OCI-M2 (cell line): ENCODE data around the gene C19orf33.
A peak's percentile ranks its signal among the peaks of the same experiment; 100 is the strongest.

Source experiments
- DNase-seq: peaks from one replicate; lab custom pipeline; 2025; ENCODE audit not compliant: unreplicated experiment; lab: John Stamatoyannopoulos, UW

C19orf33 gene

DNA sequence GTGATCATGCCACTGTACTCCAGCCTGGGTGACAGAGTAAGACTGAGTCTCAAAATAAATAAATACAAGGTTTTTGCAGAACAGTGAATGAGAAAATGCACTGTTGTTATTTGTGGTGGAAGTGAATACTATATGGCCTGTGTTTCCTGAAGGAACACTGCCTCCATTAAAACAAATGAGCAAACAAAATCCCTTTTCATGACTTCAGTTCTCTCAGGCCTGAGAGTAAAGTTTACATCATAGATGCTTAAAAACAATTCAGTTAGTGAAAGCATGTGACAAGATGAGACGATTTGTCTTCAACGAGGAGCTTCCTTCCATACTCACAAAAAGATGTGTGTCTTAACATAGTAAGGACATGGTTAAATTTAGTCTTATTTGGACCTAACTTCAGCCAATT, 25.3 kb upstream of the C19orf33 start:
- no peak for DNase-seq

DNA sequence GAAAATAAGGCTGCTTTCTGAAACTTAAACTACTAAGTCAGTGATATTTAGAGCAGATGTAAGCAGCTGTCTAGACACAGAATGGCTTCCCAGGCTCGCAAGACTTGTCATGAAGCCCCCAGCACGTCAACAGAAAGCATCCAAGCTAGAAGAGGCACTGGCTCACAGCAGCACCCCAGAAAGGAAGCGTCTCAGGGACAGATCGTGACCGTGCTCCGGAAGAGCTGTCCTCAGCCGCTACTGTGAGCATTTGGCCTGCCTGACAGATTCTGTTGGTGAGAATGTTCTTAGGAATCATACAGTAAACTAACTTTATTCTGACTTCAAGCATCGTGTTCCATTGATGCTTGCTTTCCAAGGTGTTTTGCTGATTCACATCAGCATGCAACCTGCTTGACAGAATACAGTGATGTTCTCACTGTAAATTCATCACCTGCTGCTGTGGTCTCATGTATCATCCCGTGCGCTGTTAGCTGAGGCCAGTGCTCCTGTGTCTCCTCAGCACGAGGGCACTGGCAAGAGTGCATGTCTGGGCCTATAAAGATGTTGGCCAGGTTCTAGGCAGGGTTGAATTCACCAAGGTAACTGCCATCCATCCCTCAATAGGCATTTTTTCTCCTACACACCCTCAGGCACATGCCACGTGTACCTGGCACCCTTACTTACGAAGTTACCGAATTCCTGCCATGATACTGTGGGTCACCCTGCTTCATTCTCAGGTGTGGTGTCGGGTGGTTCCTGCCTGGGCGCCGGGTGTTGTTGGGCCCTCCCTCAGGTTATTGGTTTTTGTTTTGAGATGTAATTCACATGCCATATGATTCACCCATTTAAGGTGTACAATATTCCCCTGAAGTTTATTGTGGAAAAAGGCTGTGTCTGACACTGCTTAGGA, 23.8 kb upstream of the C19orf33 start:
- no peak for DNase-seq

DNA sequence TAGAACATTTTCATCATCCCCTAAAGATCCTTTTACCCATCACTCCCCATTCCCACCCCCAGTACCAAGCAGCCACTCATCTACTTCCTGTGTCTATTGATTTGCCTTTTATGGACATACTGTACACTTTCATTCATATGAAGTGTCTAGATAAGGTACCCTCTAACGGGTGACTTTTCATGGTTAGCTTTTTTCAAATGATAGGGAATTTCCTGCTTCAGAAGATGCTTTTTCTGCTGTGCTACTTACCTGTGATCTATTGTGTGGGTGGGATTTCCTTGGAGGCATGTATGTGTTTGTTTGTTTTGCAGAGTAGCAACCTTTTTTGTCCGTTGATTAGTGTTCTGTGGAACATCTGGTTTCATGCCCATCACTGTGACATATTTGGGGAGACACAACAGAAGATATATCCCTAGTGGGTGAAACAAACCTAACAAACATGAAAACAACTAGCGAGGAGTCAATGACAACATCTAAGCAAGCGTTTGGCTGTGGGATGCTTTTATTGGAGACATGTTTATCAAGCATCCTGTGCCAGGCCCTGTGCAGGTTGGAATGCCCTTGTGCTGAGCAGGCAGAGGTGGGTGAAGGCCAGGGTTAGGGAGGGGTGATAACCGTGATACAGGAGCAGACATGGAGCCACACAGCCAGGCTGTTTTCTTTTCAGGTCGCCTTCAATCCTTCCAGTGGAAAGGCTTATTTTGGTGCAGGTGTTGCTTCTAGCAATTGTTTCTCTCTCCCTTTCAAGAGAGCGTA, 22.1 kb upstream of the C19orf33 start:
- peak; percentile 88 for DNase-seq

DNA sequence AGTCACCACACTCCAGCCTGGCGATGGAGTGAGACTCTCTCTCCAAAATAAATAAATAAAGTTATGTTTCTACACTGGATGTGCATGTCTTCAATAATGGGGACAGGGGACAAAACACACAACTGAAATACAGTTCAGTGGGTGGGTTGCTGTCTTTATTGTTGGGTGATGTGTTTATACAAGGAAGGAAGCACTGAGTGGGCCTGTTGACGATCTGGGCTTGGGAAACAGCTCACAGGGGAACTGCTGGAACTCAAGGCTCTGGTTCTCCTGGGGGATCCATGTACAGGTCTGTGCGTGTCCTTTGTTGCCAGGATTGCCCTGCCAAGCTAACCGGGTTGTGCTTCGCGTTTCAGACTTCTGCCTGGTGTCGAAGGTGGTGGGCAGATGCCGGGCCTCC, 20.8 kb upstream of the C19orf33 start:
- DNase-seq: no peak

DNA sequence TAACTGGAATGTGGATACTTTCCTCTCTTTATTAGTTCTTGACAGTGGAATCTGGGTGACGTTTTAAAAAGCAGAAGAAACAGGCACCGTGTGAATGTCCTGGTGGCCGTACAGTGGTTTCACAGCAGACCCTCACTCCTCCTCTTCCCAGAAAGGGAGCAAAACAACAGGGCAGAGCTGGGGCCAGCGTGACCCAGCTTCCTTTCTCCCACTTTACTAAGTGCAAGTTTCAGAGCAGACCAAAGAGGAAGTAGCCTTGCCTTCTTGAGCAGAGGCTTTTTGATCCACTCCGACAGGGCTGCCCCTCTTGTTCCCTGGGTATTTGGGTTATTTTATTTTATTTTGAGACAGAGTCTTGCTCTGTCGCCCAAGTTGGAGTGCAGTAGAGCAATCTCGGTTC, 19.6 kb upstream of the C19orf33 start:
- no peak for DNase-seq

DNA sequence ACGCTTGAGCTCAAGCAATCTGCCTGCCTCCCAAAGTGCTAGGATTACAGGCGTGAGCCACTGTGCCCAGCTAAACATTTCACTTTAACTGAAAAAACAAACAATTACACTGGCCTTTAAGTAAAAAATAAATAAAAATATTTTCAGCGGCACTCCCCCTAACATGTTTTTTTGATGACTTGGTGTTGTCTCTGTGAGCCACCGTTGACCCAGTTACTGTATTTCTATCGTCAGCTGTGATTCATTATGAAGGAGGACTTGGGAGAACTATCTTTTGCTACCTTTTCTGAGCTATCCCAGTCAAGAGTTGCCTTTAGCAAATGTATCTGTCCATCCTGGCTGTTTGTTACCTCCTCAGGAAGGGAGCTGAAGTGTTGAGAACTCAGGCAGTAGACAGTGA, 18.5 kb upstream of the C19orf33 start:
- no peak for DNase-seq

DNA sequence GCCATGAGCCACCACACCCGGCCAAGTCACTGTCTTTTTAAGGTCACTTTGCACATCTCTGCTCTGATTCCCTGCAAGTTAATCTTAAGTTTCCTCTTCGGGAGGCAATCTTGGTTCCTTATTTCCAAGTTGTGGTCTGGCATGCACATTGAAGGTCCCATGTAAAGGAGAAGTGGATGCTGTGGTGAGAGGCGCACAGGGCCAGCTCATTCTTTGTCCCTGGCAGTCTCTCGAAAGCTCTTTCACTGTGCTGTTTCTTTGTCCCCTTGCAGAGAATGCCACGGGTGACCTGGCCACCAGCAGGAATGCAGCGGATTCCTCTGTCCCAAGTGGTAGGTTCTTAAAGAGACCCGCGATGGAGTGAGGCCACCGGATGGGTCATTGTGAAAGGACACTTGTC, 16.4 kb upstream of the C19orf33 start:
- no peak for DNase-seq

DNA sequence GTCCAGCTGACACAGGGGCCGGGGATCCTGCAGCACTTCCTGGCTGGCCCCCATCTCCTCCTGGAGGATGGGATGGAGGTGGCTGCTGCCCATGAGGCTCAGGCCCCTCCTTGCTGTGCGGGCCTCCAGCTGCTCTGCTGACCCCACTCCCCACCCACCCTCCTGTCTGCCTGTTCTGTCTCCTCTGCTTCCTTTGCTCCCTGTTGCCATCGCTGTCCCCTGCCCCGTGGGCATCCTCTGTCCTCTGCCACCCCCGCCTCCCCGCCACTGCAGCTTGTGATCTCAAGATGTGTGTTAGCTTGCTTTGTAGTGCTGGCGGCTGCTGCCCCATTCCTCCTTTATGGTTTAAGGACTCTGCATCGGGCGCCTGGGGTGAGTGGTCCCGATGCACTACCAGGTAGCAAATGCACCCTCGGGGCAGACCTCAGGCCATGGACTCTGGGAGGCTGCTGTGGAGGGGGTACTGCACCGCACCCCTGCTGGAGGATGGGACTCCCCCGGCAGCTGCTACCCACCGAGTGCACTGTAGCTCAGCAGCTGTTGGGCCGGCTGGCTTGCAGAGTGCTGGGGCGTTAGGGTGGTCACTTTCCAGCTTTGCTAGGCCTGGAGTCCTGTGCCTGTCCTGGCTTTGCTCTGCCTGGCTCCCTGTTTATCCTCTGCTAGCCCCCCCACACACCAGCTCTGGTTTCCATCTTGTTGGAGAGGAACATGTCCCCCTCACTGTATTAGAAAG, 15.8 kb upstream of the C19orf33 start:
- DNase-seq: no peak

DNA sequence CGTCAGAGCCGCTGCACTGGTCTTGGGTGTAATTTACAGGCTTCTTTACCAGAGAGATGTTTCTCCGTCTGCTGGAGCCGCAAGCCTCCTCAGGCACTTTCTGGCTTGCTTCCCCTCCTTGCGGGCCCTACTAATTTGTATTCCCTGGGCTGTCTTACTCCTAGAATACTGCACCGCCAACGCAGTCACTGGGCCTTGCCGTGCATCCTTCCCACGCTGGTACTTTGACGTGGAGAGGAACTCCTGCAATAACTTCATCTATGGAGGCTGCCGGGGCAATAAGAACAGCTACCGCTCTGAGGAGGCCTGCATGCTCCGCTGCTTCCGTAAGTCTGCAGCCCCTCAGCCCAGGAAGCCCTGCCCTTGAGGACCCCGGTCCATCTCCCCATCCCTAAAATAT, 14.1 kb upstream of the C19orf33 start:
- DNase-seq: no peak

DNA sequence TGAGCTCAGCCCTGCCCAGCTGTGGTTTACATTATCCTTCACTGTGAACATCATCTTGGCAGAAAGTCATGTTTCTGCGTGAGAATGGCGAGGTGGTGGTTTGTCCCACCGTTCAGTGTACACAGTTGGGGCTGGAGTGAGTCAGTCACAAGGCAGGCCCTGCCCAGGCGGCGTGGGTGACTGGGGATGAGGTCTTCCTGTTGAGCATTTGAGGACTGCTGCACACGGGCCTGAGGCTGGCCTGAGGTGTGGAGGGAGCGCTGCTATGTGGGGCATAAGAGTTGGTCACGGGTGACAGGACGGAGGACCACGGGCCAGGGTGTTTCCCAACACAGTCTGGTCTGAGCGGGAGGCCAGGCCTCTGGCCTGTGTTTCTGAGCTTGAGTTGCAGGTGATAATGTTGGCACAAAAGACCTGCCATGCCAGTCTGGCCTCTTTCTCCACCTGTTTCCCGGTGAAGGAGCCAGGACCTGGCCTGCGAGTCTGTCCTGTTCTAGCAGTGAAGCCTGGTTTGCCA, 13.4 kb upstream of the C19orf33 start:
- no peak for DNase-seq

DNA sequence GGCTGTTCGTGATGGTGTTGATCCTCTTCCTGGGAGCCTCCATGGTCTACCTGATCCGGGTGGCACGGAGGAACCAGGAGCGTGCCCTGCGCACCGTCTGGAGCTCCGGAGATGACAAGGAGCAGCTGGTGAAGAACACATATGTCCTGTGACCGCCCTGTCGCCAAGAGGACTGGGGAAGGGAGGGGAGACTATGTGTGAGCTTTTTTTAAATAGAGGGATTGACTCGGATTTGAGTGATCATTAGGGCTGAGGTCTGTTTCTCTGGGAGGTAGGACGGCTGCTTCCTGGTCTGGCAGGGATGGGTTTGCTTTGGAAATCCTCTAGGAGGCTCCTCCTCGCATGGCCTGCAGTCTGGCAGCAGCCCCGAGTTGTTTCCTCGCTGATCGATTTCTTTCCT, 12.2 kb upstream of the C19orf33 start:
- no peak for DNase-seq

DNA sequence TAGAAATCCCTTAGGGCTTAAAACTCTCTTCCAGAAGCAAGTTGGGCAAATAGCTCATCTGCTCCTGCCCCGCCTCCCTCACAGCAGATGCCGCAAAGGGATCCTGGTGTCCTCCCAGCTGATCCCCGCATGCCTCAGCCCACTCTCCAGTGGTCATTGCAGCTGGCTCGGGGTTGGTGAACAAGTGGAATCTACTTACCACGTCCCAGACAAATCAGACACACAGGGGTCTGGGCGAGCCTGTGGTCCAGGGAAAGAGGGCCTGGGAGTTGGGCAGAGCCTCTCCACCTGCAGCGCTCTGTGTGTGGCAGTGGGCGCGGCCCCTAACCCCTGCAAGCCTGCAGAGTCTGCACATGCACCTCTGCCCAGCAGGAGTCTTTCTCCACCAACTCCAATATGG, 10.8 kb upstream of the C19orf33 start:
- no peak for DNase-seq

DNA sequence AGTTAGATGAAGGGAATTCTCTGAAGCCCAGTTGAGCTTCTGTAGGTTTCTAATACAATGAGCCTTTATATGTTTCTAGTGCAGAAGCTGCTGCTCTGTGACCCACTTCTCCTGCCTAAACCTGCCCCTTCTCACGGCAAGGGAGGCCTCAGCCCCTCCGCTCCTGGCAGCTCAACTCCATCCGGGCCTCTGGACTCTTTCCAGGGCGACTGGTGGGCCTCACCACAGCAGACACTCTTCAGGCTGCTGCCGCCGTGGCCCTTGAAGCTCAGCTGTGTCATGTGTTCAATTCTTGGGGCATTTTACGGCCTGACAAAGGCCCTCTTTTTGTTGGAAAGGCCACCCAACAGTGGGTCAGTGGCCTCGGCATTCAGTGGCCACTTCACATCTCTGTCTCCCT, 10.0 kb upstream of the C19orf33 start:
- no peak for DNase-seq

DNA sequence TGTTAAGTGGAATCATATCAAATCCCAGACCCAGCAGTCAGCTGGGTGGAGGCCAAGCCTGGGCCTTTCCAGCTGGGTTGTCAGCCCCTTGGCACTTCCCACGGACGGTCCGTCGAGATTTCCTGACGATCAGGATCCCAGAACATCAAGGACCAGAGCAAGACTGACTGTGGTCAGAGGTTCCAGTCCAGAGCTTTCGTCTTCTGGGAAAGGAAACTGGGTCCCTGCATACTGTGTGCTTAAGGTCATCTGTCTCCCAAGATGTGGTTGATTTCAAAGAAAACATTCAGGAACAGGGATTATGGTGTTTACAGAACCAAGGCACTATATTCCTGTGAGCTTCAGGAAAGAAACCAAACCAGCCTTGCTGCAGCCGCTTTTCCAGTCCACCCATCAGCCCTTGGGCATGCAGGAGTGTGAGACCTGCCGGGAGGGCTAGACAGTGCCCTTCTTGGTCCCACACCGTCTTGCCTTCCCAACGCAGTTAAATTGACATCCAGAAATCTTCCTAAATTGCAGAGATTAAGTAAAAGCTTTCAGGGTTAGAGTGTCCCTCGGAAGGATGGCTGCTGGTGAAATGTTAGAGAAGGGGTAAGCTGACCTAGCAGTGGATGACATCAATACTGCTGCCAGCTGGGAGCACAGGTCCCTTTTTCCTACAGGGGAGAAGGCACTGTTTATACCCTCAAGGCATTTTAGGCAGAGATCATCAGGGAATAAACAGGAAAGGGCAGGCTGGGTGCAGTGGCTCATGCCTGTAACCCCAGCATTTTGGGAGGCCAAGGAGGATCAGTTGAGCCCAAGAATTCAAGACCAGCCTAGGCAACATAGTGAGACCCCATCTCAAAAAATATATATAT, 5.0 kb upstream of the C19orf33 start:
- DNase-seq: no peak

DNA sequence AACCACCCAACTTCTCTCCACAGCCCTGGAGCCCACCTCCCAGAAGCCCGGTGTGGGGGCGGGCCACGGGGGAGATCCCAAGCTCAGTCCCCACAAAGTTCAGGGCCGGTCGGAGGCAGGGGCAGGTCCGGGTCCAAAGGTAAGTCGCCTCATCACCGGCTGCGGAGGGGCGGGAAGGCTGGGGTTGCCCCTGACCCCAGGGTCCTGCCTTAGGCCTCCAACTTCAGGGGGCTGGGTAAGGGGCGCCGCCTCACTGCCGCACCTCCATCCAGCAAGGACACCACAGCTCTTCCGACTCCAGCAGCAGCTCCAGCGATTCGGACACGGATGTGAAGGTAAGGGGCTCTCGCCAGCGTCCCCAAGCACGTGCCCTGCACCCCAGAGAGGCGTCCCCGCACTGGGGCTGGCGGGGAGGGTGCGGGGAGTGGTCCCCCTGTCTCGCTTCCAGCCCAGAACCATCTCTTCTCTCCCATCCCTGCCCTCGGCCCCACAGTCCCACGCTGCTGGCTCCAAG, 358 bp downstream of the C19orf33 start:
- no peak for DNase-seq

DNA sequence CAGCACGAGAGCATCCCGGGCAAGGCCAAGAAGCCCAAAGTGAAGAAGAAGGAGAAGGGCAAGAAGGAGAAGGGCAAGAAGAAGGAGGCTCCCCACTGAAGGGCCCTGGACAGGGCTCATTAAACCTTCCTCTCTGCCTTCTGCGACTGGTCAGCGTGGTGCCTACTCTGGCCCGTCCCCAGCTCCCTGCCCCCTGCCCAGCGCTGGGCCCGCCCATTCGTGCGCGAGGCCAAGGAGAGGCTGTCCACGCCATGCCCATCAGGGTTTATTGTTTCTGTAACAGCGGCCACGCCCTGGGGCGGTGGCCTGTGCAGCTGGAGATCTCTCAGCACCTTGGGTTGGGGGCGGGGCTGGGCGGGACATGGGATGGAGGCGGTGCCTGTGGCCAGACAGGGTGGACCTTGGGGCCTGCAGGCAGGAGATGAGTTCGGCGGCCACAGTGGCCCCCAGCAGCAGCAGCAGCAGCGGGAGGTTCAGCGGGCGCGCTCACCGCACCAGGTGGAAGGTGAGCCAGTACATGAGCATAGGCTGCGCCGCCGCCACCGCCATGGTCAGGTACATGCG, 897 bp downstream of the C19orf33 start:
- no peak for DNase-seq

DNA sequence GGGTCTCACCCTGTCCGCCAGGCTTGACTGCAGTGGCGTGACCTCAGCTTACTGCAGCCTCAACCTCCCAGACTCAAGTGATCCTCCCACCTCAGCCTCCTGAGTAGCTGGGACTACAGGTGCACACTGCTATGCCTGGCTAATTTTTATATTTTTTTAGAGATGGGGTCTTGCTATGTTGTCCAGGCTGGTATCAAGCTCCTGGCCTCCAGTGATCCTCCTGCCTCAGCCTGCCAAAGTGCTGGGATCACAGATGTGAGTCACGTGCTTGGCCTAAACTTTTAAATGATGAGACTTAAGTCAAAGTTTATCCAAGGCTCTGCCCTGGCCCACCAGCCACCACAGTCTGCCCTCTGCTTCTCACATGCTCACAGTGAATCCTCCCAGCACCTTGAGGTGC, 2.2 kb downstream of the C19orf33 start:
- DNase-seq: no peak

DNA sequence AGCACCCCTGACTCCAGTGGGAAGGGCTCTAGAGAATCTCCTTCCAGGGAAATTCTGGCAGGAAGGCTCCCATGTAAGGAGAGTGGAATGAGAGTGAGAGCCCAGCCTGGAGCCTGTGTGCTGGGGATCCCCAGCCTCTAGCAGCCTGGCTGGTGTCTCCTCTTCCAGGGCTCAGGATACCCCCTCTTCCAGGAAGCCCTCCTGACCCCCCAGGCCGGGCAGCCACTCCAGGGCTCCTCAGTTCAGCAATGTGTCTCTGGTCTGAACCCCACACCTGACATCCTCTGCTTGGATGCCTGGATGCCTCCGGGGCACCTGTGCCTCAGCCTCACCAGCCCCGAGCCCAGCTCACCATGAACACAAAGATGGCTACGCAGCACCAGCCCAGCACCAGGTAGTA, 3.0 kb downstream of the C19orf33 start:
- DNase-seq: no peak

DNA sequence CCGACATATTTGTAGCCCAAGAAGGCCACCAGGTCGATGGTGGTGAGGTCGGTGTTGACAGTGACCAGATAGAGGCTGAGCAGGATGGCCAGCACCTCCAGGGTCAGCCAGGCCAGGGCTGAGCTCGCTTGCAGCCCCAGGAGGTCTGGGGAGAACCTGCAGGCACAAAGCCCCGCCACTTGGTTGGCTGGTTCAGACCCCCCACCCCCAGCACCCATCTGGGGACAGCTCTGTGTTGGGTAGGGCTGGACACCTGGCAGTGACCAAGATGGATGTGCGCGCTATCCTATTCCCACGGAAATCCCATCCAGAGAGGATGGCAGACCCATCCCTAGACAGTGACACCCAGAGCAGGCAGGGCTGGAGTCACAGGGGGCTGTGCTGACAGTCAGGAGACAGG, 3.5 kb downstream of the C19orf33 start:
- DNase-seq: no peak
